Smooth muscle cell (in vitro differentiated cells): Measurements from ENCODE around the gene DCLK1. TPM values are rescaled to one million over a fixed set of nuclear protein-coding genes. Genes with fewer than 3 reads are reported as not detected.

Experiments
- DNase-seq: peaks from one replicate; lab custom pipeline; 2025; ENCODE audit not compliant: unreplicated experiment; lab: John Stamatoyannopoulos, UW
- H2AFZ ChIP-seq: fragments of 200-600 bp; sonication (generic); 2 replicates; pipeline ENCODE4 v1.6.0; 2016; ENCODE audit warnings: antibody characterized with exemption, low read depth, mild to moderate bottlenecking
- H3F3A ChIP-seq: fragments of 200-600 bp; sonication (generic); 2 replicates; pipeline ENCODE4 v1.6.0; 2017; ENCODE audit warnings: antibody characterized with exemption, low read depth
- H3K27ac ChIP-seq: fragments of 200-600 bp; sonication (generic); 2 replicates; pipeline ENCODE4 v1.5.1; 2016; ENCODE audit warnings: low read depth, mild to moderate bottlenecking
- H3K27me3 ChIP-seq: fragments of 200-600 bp; sonication (generic); 2 replicates; pipeline ENCODE4 v1.6.1; 2016; ENCODE audit warnings: low read depth, mild to moderate bottlenecking
- H3K36me3 ChIP-seq: fragments of 200-600 bp; sonication (generic); 2 replicates; pipeline ENCODE4 v1.5.1; 2016; ENCODE audit warnings: low read depth
- H3K4me1 ChIP-seq: fragments of 200-600 bp; sonication (generic); 2 replicates; pipeline ENCODE4 v1.5.1; 2016; ENCODE audit warnings: low read depth
- H3K4me2 ChIP-seq: fragments of 200-600 bp; sonication (generic); 2 replicates; pipeline ENCODE4 v1.6.0; 2016; ENCODE audit warnings: mild to moderate bottlenecking
- H3K4me3 ChIP-seq: fragments of 200-600 bp; sonication (generic); 2 replicates; pipeline ENCODE4 v1.5.1; 2016; ENCODE audit warnings: mild to moderate bottlenecking
- H3K79me2 ChIP-seq: fragments of 200-600 bp; sonication (generic); 2 replicates; pipeline ENCODE4 v1.6.0; 2016; ENCODE audit warnings: low read depth, mild to moderate bottlenecking
- H3K9ac ChIP-seq: fragments of 200-600 bp; sonication (generic); 2 replicates; pipeline ENCODE4 v1.6.0; 2016; ENCODE audit warnings: low read depth
- H3K9me3 ChIP-seq: fragments of 200-600 bp; sonication (generic); replicated peaks from 2 replicates; pipeline ENCODE4 v1.5.1; 2016; ENCODE audit warnings: low read depth
- H4K20me1 ChIP-seq: fragments of 200-600 bp; sonication (generic); 2 replicates; pipeline ENCODE4 v1.6.0; 2016; ENCODE audit warnings: low read depth
- CTCF ChIP-seq: fragments of 200-600 bp; sonication (generic); IDR thresholded peaks from 2 replicates; pipeline ENCODE4 v1.5.1; 2017; ENCODE audit warnings: borderline replicate concordance, mild to moderate bottlenecking, antibody characterized with exemption; ENCODE audit not compliant: insufficient read depth, poor library complexity, severe bottlenecking
- WGBS: methylation state at CpG from one replicate; pipeline ENCODE4 v1.1.7; 2016; ENCODE audit warnings: low lambda C conversion rate; 5-methylcytosine and 5-hydroxymethylcytosine counted together
- polyA plus RNA-seq: library from polyadenylated mRNA; unstranded; fragments of >200 nt; fragmentation: Nextera tagmentation; extraction: Ambion mirVana; gene quantifications from 2 replicates; pipeline ENCODE4 v1.2.1, GENCODE V29; 2016
- total RNA-seq: library from RNA; depleted of rRNA; stranded (reverse); fragments of >200 nt; gene quantifications from 2 replicates; pipeline ENCODE4 v1.2.3, GENCODE V29; 2014

Gene DCLK1
- total and polyA plus RNA-seq, 2 experiments from 2014 or later = 0.72 TPM; not detected in 1

GRCh38 chr13:36133950-36134626 is 2.9 kb upstream of the DCLK1 start:
- Histone ChIP-seq H3K4me3 (no peak overlapping the region), H3F3A (no peaks in the 10 kb centered on the region), H3K9me3 (no peaks in the 10 kb centered on the region), H3K27ac (no peak overlapping the region), H3K4me1 (no peaks in the 10 kb centered on the region), H3K9ac (no peak overlapping the region), H3K4me2 (no peak overlapping the region), H3K79me2 (no peaks in the 10 kb centered on the region), H3K36me3 (no peaks in the 10 kb centered on the region), H3K27me3 (peaks cover 52% of the 10 kb centered on the region), H2AFZ (no peak overlapping the region), H4K20me1 (no peaks in the 10 kb centered on the region)
- TF ChIP-seq CTCF = no peak
- WGBS = 86% methylated on average over 5 of the region's 5 CpGs
- DNase-seq = no peak

- Histone ChIP-seq H3K9me3 (no peaks in the 10 kb centered on the region), H3K36me3 (no peaks in the 10 kb centered on the region), H3K4me1 (no peaks in the 10 kb centered on the region), H2AFZ (no peak overlapping the region), H3K4me2 (no peak overlapping the region), H3K27me3 (peaks cover 69% of the 10 kb centered on the region), H3K27ac (no peak overlapping the region), H3K9ac (no peak overlapping the region), H3F3A (no peaks in the 10 kb centered on the region), H3K4me3 (no peak overlapping the region), H3K79me2 (no peaks in the 10 kb centered on the region), H4K20me1 (no peaks in the 10 kb centered on the region)
- 87% methylated on average over 1 of the region's 1 CpG for WGBS
- no peak for DNase-seq
- no peak for TF ChIP-seq CTCF
Measured at GRCh38 chr13:36132376-36132775, 1.2 kb upstream of the DCLK1 start.

- no peaks in the 10 kb centered on the region for H3F3A ChIP-seq
- H4K20me1 ChIP-seq = no peaks in the 10 kb centered on the region
- DNase-seq = no peak
- H3K27ac ChIP-seq = no peak overlapping the region
- 82% methylated on average over 5 of the region's 5 CpGs for WGBS
- H3K9me3 ChIP-seq = no peaks in the 10 kb centered on the region
- no peak overlapping the region for H3K4me3 ChIP-seq
- no peaks in the 10 kb centered on the region for H3K79me2 ChIP-seq
- H3K27me3 ChIP-seq = peaks cover 74% of the 10 kb centered on the region
- TF ChIP-seq CTCF = no peak
- no peak overlapping the region for H2AFZ ChIP-seq
- no peak overlapping the region for H3K9ac ChIP-seq
- no peaks in the 10 kb centered on the region for H3K36me3 ChIP-seq
- no peak overlapping the region for H3K4me2 ChIP-seq
- H3K4me1 ChIP-seq = no peaks in the 10 kb centered on the region
Measured at GRCh38 chr13:36131931-36132297, 732 bp upstream of the DCLK1 start.

- no peaks in the 10 kb centered on the region for H3K36me3 ChIP-seq
- under 1% methylated on average over 38 of the region's 61 CpGs for WGBS
- H3K27me3 ChIP-seq = peaks cover 76% of the 10 kb centered on the region
- DNase-seq = no peak
- H3F3A ChIP-seq = no peaks in the 10 kb centered on the region
- H3K4me1 ChIP-seq = no peaks in the 10 kb centered on the region
- H2AFZ ChIP-seq = no peak overlapping the region
- no peak overlapping the region for H3K27ac ChIP-seq
- no peaks in the 10 kb centered on the region for H3K79me2 ChIP-seq
- no peak for TF ChIP-seq CTCF
- no peak overlapping the region for H3K9ac ChIP-seq
- peak overlapping the region; percentile 91 for H3K4me2 ChIP-seq
- no peaks in the 10 kb centered on the region for H4K20me1 ChIP-seq
- peak overlapping the region; percentile 50 for H3K4me3 ChIP-seq
- no peaks in the 10 kb centered on the region for H3K9me3 ChIP-seq
Measured at GRCh38 chr13:36130552-36131221, 495 bp downstream of the DCLK1 start.
